ENCODE data around the gene POLQ. TPM values are rescaled to one million over a fixed set of nuclear protein-coding genes. Genes with fewer than 3 reads are reported as not detected.

The POLQ gene
- total and polyA plus RNA-seq, 2 of the 4 experiments (the other 2 are of a cell fraction): 1.8 to 5.0 TPM

- Histone ChIP-seq H4K8ac (ENCODE audit: low read depth in 2 of 2, low read length in 2 of 2) (no peak overlapping the region), H3K27ac (ENCODE audit: insufficient read depth, low read length) (no peak overlapping the region), H2BK120ac (ENCODE audit: low read depth, low read length) (no peak overlapping the region), H3K4me2 (ENCODE audit: low read depth, low read length) (no peak overlapping the region), H3K4ac (ENCODE audit: low read depth, low read length) (no peak overlapping the region), H4K91ac (ENCODE audit: insufficient read depth, low read depth, low read length) (no peak overlapping the region), H2AK9ac (replicated peaks; ENCODE audit: low read depth, low read length, poor library complexity) (no peak overlapping the region), H4K5ac (ENCODE audit: low read depth, low read length) (no peak overlapping the region), H2BK15ac (ENCODE audit: low read depth, low read length) (no peak overlapping the region), H2BK20ac (ENCODE audit: low read depth, low read length) (no peak overlapping the region), H3K79me1 (ENCODE audit: low read depth in 1 of 2, low read length in 2 of 2) (no peaks in the 10 kb centered on the region), H3K23ac (ENCODE audit: low read depth, low read length) (no peak overlapping the region), H3K56ac (ENCODE audit: extremely low read depth, insufficient read depth, low read length) (no peak overlapping the region), H3K9me3 (ENCODE audit: control insufficient read depth, insufficient read depth, low read length) (no peaks in the 10 kb centered on the region), H3K18ac (ENCODE audit: low read depth, low read length) (no peak overlapping the region), H2AFZ (replicated peaks; ENCODE audit: low read length, poor library complexity) (no peak overlapping the region), H4K20me1 (ENCODE audit: insufficient read depth, low read length) (no peaks in the 10 kb centered on the region), H3K14ac (replicated peaks; ENCODE audit: low read depth, low read length) (no peak overlapping the region), H3K9ac (ENCODE audit: low read depth, low read length) (no peak overlapping the region), H2BK5ac (ENCODE audit: low read depth, low read length, poor library complexity, severe bottlenecking) (no peak overlapping the region), H3K9me1 (ENCODE audit: insufficient read depth, low read length) (0 out of 2 replicates have a peak, but pooled peaks cover 4% of the 10 kb centered on the region), H3K4me1 (ENCODE audit: control insufficient read depth, insufficient read depth, low read length) (no peaks in the 10 kb centered on the region), H3K36me3 (ENCODE audit: control insufficient read depth, insufficient read depth, low read length) (no peaks in the 10 kb centered on the region), H3K4me3 (ENCODE audit: insufficient read depth, low read depth, low read length) (no peak overlapping the region), H3K27me3 (ENCODE audit: control insufficient read depth, insufficient read depth, low read length) (no peaks in the 10 kb centered on the region), H2AK5ac (ENCODE audit: low read depth, low read length) (no peak overlapping the region)
- no peak for TF ChIP-seq CHD1 (IDR thresholded peaks at IDR 0.05; ENCODE audit: low read depth, low read length)
- no peak for TF ChIP-seq CEBPB (IDR thresholded peaks at IDR 0.05; ENCODE audit: low read depth, low read length)
- no peak for TF ChIP-seq BHLHE40 (IDR thresholded peaks at IDR 0.05; ENCODE audit: low read depth, low read length)
- TF ChIP-seq MAFK (IDR thresholded peaks at IDR 0.05; ENCODE audit: low read depth, low read length): no peak
- no peak for TF ChIP-seq MXI1 (IDR thresholded peaks at IDR 0.05; ENCODE audit: borderline replicate concordance, low read depth, low read length)
- no peak for TF ChIP-seq RCOR1 (IDR thresholded peaks at IDR 0.05; ENCODE audit: insufficient replicate concordance, low read length)
- no peak for TF ChIP-seq NFE2L2 (IDR thresholded peaks at IDR 0.05; ENCODE audit: low read depth, low read length)
- TF ChIP-seq, protein P1, sequence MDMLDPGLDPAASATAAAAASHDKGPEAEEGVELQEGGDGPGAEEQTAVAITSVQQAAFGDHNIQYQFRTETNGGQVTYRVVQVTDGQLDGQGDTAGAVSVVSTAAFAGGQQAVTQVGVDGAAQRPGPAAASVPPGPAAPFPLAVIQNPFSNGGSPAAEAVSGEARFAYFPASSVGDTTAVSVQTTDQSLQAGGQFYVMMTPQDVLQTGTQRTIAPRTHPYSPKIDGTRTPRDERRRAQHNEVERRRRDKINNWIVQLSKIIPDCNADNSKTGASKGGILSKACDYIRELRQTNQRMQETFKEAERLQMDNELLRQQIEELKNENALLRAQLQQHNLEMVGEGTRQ (IDR thresholded peaks at IDR 0.05; ENCODE audit: low read depth, low read length): no peak
- TF ChIP-seq MAZ (IDR thresholded peaks at IDR 0.05; ENCODE audit: borderline replicate concordance, low read depth, low read length): no peak
- TF ChIP-seq, protein P2, sequence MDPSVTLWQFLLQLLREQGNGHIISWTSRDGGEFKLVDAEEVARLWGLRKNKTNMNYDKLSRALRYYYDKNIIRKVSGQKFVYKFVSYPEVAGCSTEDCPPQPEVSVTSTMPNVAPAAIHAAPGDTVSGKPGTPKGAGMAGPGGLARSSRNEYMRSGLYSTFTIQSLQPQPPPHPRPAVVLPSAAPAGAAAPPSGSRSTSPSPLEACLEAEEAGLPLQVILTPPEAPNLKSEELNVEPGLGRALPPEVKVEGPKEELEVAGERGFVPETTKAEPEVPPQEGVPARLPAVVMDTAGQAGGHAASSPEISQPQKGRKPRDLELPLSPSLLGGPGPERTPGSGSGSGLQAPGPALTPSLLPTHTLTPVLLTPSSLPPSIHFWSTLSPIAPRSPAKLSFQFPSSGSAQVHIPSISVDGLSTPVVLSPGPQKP (IDR thresholded peaks at IDR 0.05; ENCODE audit: borderline replicate concordance, low read depth, low read length): no peak
- TF ChIP-seq, protein P3, sequence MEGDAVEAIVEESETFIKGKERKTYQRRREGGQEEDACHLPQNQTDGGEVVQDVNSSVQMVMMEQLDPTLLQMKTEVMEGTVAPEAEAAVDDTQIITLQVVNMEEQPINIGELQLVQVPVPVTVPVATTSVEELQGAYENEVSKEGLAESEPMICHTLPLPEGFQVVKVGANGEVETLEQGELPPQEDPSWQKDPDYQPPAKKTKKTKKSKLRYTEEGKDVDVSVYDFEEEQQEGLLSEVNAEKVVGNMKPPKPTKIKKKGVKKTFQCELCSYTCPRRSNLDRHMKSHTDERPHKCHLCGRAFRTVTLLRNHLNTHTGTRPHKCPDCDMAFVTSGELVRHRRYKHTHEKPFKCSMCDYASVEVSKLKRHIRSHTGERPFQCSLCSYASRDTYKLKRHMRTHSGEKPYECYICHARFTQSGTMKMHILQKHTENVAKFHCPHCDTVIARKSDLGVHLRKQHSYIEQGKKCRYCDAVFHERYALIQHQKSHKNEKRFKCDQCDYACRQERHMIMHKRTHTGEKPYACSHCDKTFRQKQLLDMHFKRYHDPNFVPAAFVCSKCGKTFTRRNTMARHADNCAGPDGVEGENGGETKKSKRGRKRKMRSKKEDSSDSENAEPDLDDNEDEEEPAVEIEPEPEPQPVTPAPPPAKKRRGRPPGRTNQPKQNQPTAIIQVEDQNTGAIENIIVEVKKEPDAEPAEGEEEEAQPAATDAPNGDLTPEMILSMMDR (conservative IDR thresholded peaks at IDR 0.05; ENCODE audit: low read depth, low read length): no peak
- no peak for TF ChIP-seq POLR2A (IDR thresholded peaks at IDR 0.05; ENCODE audit: low read depth, low read length)
- no peak for TF ChIP-seq FOS (IDR thresholded peaks at IDR 0.05; ENCODE audit: low read depth, low read length)
- CTCF ChIA-PET: no interaction called here
- intact Hi-C loops (cut with micrococcal nuclease): no loop called here
- in situ Hi-C loops (cut with MboI; ENCODE audit: low sequenced_read_pairs): loop anchor here (25.0 kb wide), 1 partner anchor 88 kb away; no protein-coding TSS in a partner anchor
- dilution Hi-C loops (cut with HindIII; ENCODE audit: low sequenced_read_pairs, unreplicated experiment): no loop called here
- POLR2A ChIA-PET (ENCODE audit: unreplicated experiment): no interaction called here
- ATAC-seq (ENCODE audit: low read depth) (no peak), DNase-seq (no peak)
- no TSS peak for BruUV-seq (replicated peaks)
These were observed 121.2 kb downstream of the POLQ start for GRCh38 chr3:121424549-121424948.

All from IMR-90 (cell line).